ENCODE data around the gene TEX30.

Gene TEX30

DNA sequence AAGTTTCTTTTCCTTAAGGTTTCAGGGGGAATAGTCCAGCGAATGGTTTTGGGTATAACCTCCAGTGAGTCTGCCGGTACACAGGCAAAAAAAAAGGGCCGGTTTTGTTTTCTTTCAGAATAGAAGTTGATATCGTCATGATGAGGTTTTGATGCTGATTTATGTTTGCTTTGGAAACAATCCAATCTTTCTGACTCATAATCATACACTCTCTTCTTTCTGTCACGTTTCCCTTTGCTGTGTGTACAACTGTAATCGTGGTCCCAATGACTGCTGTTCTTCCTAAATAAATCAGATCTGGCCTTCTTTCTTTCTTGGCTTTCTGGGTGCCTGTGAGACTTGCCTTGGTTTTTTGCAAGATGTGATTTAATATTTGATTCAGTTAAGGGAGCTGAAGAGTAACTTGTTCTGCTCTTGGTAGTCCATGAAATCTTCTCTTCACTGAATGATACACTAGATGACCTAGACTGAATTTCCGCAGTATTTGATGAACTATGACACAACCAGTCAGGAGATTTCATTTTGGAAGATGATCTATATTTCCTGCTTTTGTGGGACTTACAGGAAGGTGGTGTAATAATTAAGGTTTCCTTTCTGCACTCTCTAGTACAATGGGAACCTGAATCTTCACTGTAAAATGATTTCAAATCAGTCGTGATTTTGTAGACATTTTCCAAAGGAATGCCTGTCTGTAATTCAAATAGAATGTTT is 43.9 kb downstream of the TEX30 start:
- TF ChIP-seq POLR2AphosphoS5 (IDR thresholded peaks at IDR 0.05; ENCODE audit: low read depth, low read length) = no peak
- no peak for TF ChIP-seq TAF1 (IDR thresholded peaks at IDR 0.05; ENCODE audit: low read depth, low read length)
- no peak for TF ChIP-seq POU2F2 (IDR thresholded peaks at IDR 0.05; ENCODE audit: low read depth, low read length)
- TF ChIP-seq SPI1 (IDR thresholded peaks at IDR 0.05; ENCODE audit: low read depth, low read length) = no peak
- TF ChIP-seq PAX5 (IDR thresholded peaks at IDR 0.05; ENCODE audit: insufficient read depth, low read length, severe bottlenecking) = no peak
- no peak for TF ChIP-seq POLR2A (IDR thresholded peaks at IDR 0.05; ENCODE audit: low read depth, low read length)
- FAIRE-seq = no peak
- no peak for DNase-seq (ENCODE audit: insufficient read length, low spot score)

DNA sequence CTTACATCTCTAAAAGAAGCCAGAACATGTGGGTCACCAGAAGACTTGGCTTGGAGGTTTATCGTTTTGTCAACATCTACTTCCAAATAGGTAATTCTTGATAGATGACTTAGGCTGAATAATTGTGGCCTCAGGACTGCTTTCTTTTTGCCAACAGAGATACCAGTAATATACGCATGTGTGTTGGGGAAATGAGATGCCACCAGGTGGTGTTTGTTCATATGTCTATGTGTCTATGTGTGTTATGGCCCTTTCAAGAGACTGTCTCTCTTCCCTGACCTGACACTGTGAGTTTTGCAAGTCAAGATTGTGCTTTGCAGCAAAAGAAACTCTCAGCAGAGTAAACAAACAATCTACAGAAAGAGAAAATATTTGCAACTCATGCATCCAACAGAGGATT is 47.2 kb downstream of the TEX30 start:
- FAIRE-seq = peak; percentile 47
- DNase-seq (ENCODE audit: insufficient read length, low spot score) = no peak
- no peak for TF ChIP-seq TAF1 (IDR thresholded peaks at IDR 0.05; ENCODE audit: low read depth, low read length)
- no peak for TF ChIP-seq POLR2AphosphoS5 (IDR thresholded peaks at IDR 0.05; ENCODE audit: low read depth, low read length)
- TF ChIP-seq POLR2A (IDR thresholded peaks at IDR 0.05; ENCODE audit: low read depth, low read length) = no peak
- TF ChIP-seq POU2F2 (IDR thresholded peaks at IDR 0.05; ENCODE audit: low read depth, low read length) = no peak
- TF ChIP-seq SPI1 (IDR thresholded peaks at IDR 0.05; ENCODE audit: low read depth, low read length) = no peak
- no peak for TF ChIP-seq PAX5 (IDR thresholded peaks at IDR 0.05; ENCODE audit: insufficient read depth, low read length, severe bottlenecking)

DNA sequence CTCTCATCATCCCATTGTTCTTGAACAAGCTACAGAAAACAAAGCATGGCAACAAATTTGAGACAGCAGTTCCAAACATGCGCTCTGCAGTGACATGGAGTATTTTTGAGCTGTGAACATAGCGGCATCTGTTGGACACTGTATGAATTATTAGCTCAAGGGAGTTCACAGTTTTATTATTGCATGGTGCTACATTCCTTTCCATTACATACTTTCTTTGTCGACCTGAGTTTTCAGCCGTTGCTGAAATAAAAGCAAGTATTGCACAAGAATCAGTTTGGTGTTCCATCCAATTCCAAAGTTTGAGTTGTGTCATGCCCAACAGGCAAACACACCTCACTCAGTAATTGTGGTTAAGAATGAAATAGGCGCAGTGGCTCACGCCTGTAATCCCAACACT is 48.7 kb downstream of the TEX30 start:
- no peak for DNase-seq (ENCODE audit: insufficient read length, low spot score)
- TF ChIP-seq POU2F2 (IDR thresholded peaks at IDR 0.05; ENCODE audit: low read depth, low read length) (no peak), PAX5 (IDR thresholded peaks at IDR 0.05; ENCODE audit: insufficient read depth, low read length, severe bottlenecking) (no peak), SPI1 (IDR thresholded peaks at IDR 0.05; ENCODE audit: low read depth, low read length) (no peak), POLR2A (IDR thresholded peaks at IDR 0.05; ENCODE audit: low read depth, low read length) (no peak), POLR2AphosphoS5 (IDR thresholded peaks at IDR 0.05; ENCODE audit: low read depth, low read length) (no peak), TAF1 (IDR thresholded peaks at IDR 0.05; ENCODE audit: low read depth, low read length) (no peak)

DNA sequence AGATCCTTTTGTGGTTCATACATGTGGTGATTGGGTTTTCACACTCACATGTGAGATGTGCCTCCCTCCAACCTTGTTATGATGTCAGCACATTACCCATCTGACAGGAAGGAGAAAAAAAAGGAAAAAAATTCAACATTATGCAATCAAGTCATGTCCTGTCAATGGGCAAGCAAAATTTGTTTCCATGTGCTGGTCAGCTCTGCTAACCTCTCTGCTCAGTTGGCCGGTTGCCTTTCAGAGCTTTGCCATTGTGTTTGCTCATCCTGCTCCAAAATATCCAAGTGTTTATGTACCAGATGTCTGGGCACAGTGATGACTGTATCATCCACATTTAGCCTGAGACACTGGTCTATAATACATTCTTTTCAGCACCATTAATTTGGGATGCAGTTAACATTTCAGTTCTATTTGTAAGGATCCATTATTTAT is 51.8 kb downstream of the TEX30 start:
- TF ChIP-seq TAF1 (IDR thresholded peaks at IDR 0.05; ENCODE audit: low read depth, low read length) = no peak
- TF ChIP-seq POU2F2 (IDR thresholded peaks at IDR 0.05; ENCODE audit: low read depth, low read length) = no peak
- TF ChIP-seq POLR2A (IDR thresholded peaks at IDR 0.05; ENCODE audit: low read depth, low read length) = no peak
- no peak for TF ChIP-seq SPI1 (IDR thresholded peaks at IDR 0.05; ENCODE audit: low read depth, low read length)
- TF ChIP-seq PAX5 (IDR thresholded peaks at IDR 0.05; ENCODE audit: insufficient read depth, low read length, severe bottlenecking) = no peak
- TF ChIP-seq POLR2AphosphoS5 (IDR thresholded peaks at IDR 0.05; ENCODE audit: low read depth, low read length) = no peak
- no peak for FAIRE-seq
- DNase-seq (ENCODE audit: insufficient read length, low spot score) = no peak

More for the DNA sequence above, 48.7 kb downstream of the TEX30 start:
- no peak for FAIRE-seq

DNA sequence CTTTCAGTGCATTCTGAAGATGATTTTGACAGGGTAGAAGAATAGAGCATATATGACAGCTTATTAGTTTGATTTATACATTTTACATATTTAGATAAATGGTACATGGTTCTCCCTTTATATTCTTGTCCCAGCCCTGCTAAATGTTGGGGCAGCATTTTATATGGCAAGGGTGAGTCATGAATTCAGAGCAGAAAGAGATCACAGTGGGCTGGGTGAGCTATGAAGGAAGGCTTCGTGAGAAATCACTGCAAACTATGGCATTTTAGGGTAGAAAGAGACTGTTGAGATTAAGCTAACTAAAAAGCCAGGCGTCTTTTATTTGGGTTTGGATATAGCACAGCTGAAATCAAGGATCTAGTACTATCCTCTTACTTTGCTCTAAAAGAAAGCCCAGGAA is 54.8 kb downstream of the TEX30 start:
- DNase-seq (ENCODE audit: insufficient read length, low spot score) (no peak), FAIRE-seq (no peak)
- TF ChIP-seq POLR2AphosphoS5 (IDR thresholded peaks at IDR 0.05; ENCODE audit: low read depth, low read length) (no peak), SPI1 (IDR thresholded peaks at IDR 0.05; ENCODE audit: low read depth, low read length) (no peak), TAF1 (IDR thresholded peaks at IDR 0.05; ENCODE audit: low read depth, low read length) (no peak), POLR2A (IDR thresholded peaks at IDR 0.05; ENCODE audit: low read depth, low read length) (no peak), POU2F2 (IDR thresholded peaks at IDR 0.05; ENCODE audit: low read depth, low read length) (no peak), PAX5 (IDR thresholded peaks at IDR 0.05; ENCODE audit: insufficient read depth, low read length, severe bottlenecking) (no peak)
